Activated CD4-positive, alpha-beta T cell treated with anti-CD3 and anti-CD28 coated beads, Interleukin-2, amount 50 U/mL, for 48 hours (primary cell): ENCODE measurements around the gene CAB39.
"Not testable (repeated sequence)": the region's sequence is repeated elsewhere in the genome, so short reads cannot be mapped to it uniquely, and the experiment has no call there.

Experiments
- DNase-seq, 2 experiments: peaks; one replicate each; pipeline ENCODE4 v3.0.0-alpha.2; 2020

CAB39 gene

DNA sequence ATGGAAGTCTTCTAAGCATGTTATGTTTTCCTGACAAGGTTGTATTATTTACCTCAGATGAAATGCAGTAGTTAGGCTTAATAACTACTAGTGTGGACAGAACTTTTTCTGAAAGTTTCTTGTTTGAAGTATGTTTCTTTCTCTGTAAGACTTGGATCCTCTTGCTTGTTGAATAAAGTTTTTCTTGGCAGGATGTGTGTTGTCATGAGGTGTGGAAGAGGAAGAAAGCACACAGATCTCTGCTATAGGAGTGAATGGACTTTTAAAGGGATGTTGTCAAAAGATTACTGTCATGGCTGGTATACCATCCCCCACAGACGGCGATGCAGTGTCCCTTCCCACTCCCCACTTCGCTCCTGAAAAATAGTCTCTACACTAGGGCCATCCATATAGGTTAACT is 2.6 kb downstream of the CAB39 start:
- DNase-seq = no peak

DNA sequence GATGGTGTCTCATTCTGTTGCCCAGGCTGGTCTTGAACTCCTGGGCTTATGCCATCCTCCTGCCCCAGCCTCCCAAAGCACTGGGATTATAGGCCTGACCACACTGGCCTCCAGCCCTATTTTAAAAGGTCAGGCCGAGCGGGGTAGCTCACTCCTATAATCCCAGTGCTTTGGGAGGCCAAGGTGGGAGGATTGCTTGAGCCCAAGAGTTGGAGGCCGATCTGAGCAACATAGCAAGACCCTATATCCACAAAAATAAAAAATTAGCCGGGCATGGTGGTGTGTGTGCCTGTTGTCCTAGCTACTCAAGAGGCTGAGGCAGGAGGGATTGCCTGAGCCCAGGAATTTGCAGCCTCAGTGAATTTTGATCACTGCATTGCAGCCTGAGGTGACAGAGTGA is 3.9 kb downstream of the CAB39 start:
- DNase-seq = no peak

GRCh38 chr2:230717600-230717999 is 5.0 kb downstream of the CAB39 start:
- DNase-seq = no peak

DNA sequence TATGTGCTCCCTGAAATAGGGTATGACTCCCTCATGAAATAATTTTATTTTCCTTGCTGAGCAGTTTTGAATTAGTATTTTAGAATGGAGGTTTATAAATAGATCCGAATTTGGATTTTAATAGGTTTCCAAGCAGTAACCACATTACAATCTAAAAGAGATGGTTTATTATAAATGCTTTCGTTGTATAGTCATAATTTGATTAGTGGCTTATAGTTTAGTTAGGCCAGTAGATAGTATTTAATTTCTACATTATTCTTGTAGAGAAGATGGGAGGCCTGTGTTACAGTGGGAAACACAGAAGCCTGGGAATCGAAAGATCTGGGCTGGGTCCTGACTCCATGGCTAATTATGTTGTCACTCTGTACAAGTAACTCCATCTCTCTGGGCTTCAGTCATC is 6.7 kb downstream of the CAB39 start:
- no peak for DNase-seq

GRCh38 chr2:230721712-230722111 is 9.1 kb downstream of the CAB39 start:
- DNase-seq = no peak

GRCh38 chr2:230722207-230722885 is 9.7 kb downstream of the CAB39 start:
- DNase-seq = no peak

DNA sequence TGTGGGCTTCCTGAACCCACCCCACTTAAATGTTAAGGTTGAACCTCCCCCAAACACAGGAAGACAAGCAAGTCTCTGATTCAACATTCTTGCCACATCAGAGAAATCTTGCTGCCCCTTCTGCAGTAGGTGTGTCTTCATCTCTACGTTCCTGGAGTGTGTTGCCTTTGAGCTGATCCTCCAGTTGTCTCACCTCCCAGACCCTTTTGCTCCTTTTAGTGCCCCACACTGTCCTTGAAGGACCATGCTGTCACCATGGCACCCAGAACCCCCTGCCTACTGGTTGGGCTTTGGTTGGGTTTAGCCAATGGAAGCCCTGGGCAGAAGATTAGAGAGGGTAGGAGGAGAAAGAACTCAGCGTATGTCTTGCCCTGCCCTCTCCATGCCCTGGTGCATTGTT is 10.7 kb downstream of the CAB39 start:
- peak in 1 of 2 experiments; percentile 10 for DNase-seq

DNA sequence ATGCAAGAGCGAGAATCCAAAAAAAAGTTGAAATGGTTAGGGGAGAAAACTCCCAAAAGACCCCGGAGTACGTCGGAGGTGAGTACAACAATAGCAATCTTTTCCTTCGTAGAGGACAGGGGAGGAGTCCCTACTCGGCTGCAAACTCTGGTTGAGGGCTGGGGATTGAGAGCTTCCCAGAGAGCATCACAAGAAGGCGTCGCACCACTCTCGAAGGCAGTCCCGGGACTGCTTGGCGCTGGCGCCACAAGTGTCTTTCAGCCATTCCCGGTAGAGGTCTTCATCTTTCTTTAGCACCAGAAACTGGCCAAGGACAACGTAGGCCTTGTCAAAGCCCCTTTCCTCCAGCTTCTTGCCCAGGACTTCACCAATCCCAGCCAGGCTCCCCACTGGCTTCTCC is 12.3 kb downstream of the CAB39 start:
- DNase-seq = not testable (repeated sequence)

GRCh38 chr2:230731512-230731911 is 18.9 kb downstream of the CAB39 start:
- no peak for DNase-seq

DNA sequence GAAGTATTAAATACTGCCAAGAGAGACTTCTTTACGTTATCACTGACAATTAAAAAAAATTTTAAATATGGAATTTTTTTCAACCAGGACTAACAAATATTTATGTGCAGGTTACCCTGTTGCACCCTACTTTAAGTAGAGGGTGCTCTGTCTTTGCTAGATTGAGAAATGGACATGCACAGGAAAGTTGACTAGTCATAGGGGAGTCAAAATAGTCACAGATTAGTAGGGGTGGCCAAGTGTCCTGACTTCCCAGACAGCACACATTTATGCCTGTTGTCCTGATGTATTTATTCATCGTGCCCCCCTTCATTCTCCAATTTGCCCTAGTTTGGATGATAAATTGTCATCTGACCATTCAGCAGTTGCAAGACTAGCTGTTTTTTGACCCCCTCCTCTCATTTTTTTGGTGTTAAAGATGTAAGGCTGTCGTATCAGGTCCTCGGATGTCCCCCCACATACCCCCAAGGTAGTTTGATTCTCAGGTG is 20.3 kb downstream of the CAB39 start:
- DNase-seq = no peak

DNA sequence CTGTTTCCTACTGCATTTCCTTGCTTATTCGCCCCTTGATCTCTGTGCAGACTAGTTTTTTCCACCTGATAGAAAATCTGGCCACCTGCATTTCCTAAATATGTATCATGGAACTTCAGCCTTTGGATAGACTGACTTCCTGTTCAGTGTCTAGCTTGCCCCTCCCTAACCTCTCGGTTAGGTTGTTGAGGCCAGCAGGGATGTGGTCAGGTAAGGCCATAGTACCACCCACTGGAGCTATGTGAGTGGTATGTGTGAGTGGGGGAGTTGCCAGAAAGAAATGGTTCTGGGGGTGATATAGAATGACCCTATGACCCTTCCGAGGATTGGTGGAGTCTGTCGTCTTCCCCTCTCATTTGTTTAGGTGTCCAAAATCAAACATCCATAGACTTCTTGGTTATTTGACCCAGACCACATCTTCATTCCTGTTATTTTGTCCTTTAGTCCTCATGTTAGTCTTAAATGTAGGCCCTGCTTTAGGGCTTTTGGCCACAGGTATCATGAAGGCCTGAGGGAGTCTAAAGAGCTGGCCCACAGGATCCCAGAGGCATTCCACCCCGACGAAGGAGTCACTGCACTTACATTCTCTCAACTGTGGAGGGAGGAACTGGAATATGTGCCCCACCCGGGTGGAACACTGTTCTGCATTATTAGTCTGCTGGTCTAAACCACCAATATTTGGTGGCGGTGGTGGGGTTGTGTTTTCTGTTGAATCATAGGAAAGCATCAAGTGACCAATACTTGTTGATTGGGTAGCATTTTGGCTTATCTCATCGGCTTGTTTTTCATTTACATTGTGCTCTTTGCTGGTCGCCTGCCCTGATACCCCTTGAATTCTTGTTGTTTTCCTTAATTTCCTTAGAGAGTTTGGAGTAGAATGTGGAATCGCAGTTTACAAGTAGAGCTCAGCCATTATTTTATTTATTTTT is 21.9 kb downstream of the CAB39 start:
- no peak for DNase-seq

- DNase-seq = no peak
These were observed 23.2 kb downstream of the CAB39 start for GRCh38 chr2:230735884-230736283.

- DNase-seq = no peak
These were observed 24.7 kb downstream of the CAB39 start for GRCh38 chr2:230737300-230737699.

GRCh38 chr2:230737791-230738226 is 25.2 kb downstream of the CAB39 start:
- no peak for DNase-seq

GRCh38 chr2:230738391-230738811 is 25.8 kb downstream of the CAB39 start:
- no peak for DNase-seq

GRCh38 chr2:230738924-230739323 is 26.3 kb downstream of the CAB39 start:
- no peak for DNase-seq

DNA sequence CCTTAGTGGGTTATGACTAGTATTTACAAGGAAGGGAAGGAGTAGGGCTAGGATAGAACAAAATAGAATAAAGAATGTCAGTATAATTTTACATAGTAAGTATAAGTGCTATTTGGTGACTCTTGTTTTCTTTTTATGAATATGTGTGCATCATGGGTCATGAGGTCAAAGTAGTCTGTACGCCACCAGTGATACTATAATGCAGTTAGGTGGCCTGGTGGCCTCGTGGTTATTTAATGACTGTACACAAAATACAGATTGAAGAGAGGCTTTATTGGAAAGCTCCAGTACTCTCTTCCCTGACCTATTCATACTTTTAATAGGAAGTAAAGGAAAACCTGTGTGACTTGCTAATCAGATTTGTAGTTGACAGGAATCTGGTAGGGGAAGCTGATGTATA is 27.3 kb downstream of the CAB39 start:
- no peak for DNase-seq

DNA sequence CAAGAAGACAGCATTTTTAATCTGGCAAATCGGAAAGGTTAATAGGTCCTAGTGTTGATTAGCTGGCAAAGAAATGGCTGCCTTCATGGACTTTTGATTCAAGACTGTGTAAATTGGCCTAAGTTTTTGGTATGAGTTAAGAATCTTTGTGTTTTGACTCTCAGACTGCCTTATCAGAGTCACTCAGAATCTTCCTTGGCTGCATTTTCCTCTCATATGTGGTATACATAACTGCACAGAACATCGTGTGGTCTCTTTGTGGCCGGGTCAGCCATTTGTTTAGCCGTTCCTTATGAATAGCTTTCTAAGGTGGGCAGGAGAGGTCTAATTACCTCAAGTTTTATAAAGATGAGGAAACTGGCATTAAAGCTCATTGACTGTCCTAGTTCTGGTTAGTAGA is 30.1 kb downstream of the CAB39 start:
- no peak for DNase-seq

DNA sequence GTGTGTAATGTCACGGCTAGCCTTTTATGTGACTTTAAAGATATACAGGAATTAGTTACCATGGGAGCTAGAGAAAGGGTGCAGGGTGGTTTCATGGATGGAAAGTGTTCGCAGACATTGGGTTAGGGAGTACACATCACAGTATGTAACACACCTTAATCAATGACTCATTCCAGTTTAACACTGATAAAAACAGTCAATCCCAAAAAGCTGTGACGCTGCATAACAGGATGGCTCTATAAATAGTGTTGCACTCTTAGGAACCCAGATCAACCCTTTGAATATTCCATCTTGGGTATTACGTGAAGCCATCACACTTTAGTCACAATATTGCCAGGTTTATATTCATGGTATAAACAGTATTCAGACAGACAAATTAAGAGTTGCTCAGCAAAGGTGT is 33.6 kb downstream of the CAB39 start:
- no peak for DNase-seq

GRCh38 chr2:230748087-230748486 is 35.4 kb downstream of the CAB39 start:
- DNase-seq = no peak

GRCh38 chr2:230749111-230749510 is 36.5 kb downstream of the CAB39 start:
- no peak for DNase-seq

DNA sequence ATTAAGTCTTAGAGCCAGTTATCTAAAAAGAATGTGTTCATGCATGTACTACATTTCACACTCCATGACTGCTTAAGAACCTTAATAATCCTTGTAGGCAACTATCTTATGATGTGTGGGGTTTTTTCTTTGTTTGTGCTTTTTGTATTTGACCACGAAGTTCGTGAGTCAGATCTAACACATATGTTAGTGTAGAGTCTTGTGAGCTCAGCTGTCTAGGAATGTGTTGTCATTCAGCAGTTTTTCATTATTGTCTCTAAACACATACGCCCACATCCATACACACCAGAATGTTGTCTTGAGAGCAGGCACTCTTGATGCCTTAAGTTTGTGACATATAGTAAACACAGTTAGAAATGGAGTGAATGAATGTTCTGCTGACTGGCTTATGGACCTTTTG is 38.4 kb downstream of the CAB39 start:
- no peak for DNase-seq

- no peak for DNase-seq
These were observed 41.6 kb downstream of the CAB39 start for GRCh38 chr2:230754200-230754599.

DNA sequence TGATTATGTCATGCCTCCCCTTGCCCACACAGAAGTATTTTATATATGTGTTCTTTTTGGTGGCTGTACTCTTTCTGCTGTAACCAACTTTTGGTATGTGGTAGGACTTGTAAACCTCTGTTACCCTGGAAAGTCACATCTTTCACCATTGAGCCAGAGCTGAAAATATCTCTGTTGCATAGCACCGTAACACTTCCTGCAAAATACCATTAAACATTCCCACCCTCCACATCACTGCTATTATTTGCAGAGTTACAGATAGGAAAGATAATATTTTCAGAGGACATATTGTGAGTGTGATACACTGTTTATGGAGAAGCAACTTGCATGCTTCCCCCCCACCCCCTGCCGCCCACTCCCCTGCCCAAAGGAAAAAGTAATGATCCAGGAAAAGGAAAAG is 44.8 kb downstream of the CAB39 start:
- DNase-seq = no peak
